ENCODE data around the gene FAM120B.

Gene FAM120B

DNA sequence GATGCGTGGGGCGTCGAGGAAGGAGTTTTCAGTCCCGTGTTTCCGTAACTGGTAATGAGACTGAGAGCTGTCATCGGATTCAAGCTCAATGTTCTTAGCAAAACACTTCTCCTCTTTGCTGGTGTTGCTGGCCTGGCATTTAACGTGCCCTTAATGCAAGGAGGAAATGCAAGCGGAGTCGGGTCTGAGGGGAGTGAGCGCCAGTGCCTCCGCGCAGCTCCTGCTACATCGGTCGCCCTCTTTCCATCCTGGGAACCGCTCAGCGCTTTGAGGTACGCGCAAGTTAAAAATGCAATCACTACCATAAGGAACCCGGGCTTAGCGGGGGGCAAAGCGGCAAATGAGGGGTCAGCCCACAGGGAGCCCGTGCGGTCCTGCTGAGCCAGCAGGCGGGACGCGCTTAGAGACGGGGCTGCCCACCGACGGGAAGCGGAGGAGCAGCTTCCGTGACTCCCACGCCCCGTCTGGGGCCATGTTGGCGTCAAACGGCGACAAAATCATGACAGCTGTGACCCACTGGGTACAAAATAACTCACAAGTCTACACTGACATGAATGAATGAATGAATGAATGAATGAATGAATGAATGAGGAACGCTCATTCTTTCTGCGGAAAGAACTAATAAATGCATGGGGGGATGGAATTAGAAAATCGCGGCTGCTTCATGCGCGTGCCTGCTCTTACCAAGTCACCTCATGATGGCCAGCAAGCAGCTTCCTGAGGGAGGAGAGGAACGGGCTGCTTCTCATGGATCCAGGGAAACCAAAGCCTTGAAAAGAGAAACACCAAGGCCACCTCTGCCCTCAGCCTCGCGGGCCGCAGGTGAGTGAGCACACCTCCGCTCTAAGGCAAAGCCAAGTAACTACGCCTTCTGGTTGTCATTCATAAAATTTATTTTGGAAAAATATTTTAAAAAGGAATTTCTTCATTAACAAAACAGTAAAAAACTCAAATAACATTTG, 24.9 kb upstream of the FAM120B start:
- TF ChIP-seq, protein P1, sequence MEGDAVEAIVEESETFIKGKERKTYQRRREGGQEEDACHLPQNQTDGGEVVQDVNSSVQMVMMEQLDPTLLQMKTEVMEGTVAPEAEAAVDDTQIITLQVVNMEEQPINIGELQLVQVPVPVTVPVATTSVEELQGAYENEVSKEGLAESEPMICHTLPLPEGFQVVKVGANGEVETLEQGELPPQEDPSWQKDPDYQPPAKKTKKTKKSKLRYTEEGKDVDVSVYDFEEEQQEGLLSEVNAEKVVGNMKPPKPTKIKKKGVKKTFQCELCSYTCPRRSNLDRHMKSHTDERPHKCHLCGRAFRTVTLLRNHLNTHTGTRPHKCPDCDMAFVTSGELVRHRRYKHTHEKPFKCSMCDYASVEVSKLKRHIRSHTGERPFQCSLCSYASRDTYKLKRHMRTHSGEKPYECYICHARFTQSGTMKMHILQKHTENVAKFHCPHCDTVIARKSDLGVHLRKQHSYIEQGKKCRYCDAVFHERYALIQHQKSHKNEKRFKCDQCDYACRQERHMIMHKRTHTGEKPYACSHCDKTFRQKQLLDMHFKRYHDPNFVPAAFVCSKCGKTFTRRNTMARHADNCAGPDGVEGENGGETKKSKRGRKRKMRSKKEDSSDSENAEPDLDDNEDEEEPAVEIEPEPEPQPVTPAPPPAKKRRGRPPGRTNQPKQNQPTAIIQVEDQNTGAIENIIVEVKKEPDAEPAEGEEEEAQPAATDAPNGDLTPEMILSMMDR (IDR thresholded peaks at IDR 0.05; ENCODE audit: borderline replicate concordance, control extremely low read depth, extremely low read depth, insufficient read depth, missing control alignments) = no peak
- DNase-seq (ENCODE audit: low spot score) = no peak
- in situ Hi-C loops (cut with MboI; ENCODE audit: low sequenced_read_pairs, unreplicated experiment) = no loop called here

DNA sequence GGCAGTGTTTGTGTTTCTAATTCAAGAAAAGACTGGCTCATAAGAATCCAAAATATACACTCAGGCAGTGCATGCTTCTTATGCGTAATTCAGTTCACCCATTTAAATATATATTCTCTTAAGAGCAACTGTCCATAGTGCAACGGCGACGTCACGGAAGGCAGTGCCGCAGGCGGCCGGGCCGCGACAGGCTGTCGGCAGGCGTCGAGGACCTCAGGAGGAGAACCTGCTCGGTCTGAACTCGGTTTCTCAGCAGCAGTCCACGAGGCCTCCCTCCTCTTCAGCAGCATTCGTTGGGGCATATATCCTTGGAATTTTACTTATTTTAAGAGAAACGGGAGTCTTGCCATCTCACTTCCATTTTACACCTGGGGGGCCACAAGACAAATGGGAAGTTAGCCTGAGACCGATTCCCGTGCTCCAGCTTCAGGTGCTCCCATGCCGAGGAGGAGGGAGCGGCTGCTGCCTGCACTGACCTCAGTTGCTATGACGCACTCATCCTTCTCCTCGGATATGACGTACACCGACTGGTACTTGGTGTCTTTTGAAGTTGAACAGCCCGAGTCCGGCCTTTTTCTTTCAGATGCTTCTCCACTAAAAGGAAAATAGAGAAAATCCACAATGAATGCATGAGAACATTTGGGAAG, 23.9 kb upstream of the FAM120B start:
- in situ Hi-C loops (cut with MboI; ENCODE audit: low sequenced_read_pairs, unreplicated experiment) = no loop called here
- DNase-seq (ENCODE audit: low spot score) = no peak
- TF ChIP-seq, protein P1 (IDR thresholded peaks at IDR 0.05; ENCODE audit: borderline replicate concordance, control extremely low read depth, extremely low read depth, insufficient read depth, missing control alignments) = no peak

DNA sequence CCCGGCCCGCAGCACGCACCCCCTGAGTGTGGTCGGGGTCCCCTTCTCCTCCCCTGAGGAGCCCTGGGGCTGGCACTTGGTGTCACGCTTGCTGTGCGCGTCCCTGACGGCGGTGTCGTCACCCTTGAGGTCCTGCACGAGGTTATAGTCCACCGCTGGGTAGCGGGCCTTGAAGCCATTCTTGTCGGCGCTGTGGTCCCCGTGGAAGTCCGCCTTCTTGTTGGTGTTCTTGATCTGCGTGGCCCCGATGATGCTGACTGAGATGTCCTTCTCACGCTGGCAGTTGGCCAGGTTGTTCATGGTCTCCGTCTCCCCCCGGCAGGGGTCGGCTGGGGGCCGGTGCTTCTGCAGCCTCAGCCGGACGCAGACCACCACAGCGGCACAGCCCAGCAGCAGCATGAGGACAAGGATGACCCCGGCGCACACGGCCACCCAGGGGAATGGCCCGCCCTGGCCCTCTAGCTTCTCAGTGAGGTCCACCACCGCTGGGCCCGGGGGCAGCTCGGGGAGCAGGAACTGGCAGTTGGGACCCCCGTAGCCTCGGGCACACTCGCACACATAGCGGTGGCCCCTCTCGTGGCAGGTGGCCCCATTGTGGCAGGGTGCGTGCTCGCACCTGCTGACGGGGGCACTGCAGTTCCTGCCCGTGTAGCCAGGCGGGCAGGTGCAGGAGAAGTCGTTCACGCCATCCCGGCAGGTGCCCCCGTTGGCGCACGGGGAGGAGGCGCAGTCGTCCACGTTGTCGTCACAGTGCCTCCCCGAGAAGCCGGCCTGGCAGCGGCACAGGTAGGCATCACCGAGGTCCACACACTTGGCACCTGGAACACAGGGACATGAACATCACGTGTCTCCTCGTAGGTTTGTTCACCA, 23.1 kb upstream of the FAM120B start:
- in situ Hi-C loops (cut with MboI; ENCODE audit: low sequenced_read_pairs, unreplicated experiment) = no loop called here
- DNase-seq (ENCODE audit: low spot score) = no peak
- TF ChIP-seq, protein P1 (IDR thresholded peaks at IDR 0.05; ENCODE audit: borderline replicate concordance, control extremely low read depth, extremely low read depth, insufficient read depth, missing control alignments) = no peak

DNA sequence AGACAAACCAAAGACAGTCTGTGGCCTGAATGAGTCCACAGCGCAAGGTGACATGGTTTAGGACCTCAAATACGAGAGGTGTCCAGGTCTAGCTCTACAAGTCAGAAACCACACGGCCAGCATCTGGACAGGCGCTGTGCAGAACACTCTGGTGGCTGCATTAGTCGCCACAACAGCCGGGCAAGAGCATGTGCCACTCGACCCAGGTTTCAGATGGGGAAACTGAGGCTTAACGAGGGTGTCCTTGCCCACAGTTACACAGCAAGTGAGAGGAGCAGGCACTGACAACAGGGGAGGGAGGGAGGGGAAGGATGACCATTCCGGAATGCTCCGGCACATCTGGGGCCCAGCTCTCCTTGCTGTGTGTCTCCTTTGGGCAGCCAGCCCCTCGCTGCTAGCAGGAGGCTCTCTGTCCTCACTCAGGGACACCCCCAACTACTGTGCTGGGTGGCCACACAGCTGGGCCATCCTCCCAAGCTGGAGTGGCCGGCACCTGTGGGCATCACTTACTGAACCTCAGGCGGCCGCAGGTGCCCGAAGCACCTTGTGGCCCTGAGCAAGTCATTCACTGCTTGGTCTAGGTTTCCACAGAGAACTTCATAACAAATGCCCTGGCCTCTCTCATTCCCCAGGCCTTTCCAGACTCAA, 22.3 kb upstream of the FAM120B start:
- in situ Hi-C loops (cut with MboI; ENCODE audit: low sequenced_read_pairs, unreplicated experiment) = no loop called here
- TF ChIP-seq, protein P1 (IDR thresholded peaks at IDR 0.05; ENCODE audit: borderline replicate concordance, control extremely low read depth, extremely low read depth, insufficient read depth, missing control alignments) = no peak
- no peak for DNase-seq (ENCODE audit: low spot score)

DNA sequence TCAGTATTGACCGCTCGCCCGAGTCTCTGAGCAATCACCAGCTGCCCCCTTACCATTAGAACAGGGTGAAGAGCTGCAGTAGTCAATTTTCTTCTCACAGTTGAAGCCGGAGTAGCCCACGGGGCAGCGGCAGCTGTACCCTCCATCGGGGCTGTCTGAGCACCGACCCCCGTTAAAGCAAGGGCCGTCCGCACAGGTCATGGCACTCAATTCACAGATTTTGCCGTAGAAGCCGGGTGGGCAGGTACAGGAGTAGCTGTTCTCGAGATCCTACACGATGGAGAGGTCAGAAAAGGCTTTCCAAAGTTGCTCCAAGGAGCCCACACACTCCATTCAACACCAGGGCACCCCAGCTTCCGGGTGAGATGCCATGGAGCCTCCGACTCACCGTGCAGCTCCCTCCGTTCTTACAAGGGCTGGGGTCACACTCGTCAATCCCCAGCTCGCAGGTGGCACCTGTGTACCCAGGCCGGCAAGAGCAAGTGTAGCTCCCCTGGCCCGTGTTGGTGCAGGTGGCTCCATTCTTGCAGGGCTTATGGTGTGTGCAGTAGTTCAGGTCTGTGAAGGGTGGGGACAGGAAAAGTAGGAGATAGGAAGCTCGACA, 21.6 kb upstream of the FAM120B start:
- TF ChIP-seq, protein P1 (IDR thresholded peaks at IDR 0.05; ENCODE audit: borderline replicate concordance, control extremely low read depth, extremely low read depth, insufficient read depth, missing control alignments) = no peak
- in situ Hi-C loops (cut with MboI; ENCODE audit: low sequenced_read_pairs, unreplicated experiment) = no loop called here

More for the DNA sequence above, 21.6 kb upstream of the FAM120B start:
- no peak for DNase-seq (ENCODE audit: low spot score)
